Right renal cortex interstitium (tissue), 3 donors: ENCODE data around the gene MYO3B. TPM values are rescaled to one million over a fixed set of nuclear protein-coding genes. Genes with fewer than 3 reads are reported as not detected.

Experiments used
- DNase-seq, 3 donors: peaks; one replicate each; pipeline ENCODE4 v3.0.0-alpha.2; 2013; ENCODE audit warnings: low read depth in 3 of 3, low spot score in 2 of 3
- polyA plus RNA-seq, 3 donors: library from polyadenylated mRNA; unstranded; fragments of 120-200 nt; gene quantifications; one replicate each; pipeline ENCODE4 v1.2.1, GENCODE V29; 2013; ENCODE audit not compliant: insufficient read length in 3 of 3

MYO3B gene
- polyA plus RNA-seq, 3 donors, result 7.6 to 9.8 (median 9.0) TPM

DNA sequence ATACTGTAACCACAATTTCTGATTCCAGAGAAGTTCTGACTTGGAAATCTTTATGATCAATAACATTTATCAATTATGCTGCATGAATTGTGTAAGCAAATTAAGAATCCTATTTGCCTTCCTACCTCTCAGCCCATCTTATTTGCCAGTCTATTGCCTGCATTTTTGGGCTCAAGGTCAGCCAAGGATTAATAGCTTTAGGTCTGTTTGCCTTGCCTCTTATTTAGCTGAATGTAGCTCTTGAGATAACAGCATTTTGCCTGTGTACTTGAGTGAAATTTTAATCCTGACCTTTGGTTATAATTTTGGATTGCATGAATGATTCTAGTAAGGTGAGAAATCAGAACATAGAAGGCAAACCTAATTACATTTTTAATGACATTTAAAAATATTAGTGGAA lies 51.2 kb downstream of the MYO3B start:
- DNase-seq, result no peak

- no peak for DNase-seq
Observed at GRCh38 chr2:170229744-170230143, 51.8 kb downstream of the MYO3B start.

DNA sequence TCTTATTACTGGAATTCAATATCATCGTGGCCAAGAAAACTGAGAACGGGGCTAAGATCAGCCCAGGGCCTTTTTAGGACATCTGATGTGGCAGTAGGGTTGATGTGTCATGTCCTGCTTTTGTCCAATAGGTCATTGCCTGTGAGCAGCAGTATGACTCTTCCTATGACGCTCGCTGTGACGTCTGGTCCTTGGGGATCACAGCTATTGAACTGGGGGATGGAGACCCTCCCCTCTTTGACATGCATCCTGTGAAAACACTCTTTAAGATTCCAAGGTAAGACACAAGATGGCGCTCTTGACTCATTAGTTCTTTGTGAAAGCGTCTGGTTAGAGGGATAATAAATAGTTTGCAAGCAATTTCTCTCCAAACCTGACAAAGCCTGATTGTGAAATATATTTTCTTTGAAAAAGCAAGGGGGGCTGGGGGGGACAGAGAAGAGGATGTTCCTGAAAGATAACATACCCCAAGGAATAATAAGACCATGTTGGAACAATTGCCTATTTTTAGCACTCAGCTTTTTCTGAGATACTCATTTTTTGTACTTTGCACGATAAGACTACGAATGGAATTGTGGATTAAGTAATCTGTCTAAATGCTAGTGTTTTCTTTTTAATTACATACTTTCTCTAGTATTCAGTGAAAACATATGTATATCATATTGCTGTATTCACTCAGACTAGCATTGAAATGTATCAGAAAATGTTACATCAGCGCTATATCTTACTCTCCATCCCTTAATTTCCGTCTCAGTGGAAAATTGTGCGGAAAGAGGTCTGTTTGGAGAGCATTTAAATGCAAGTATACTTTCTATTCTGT lies 58.1 kb downstream of the MYO3B start:
- DNase-seq, result peak in 1 of 3 donors; percentile 40

DNA sequence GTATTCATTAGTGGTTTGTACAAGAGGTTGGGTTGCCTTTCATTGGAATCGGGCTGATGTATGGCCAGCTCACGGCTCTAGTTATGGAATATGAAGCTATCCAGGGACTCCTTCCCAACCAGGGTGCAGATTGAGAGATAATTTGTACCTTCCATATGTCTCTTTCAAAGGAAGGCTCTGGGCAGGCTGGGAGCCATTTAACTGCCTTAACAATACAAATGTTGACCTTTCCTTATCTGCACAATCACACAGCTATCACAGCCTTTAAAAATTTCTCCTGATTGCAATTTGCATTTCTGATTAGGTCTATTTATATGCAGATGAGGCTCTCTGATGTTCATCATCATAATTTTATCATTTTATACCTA lies 58.7 kb downstream of the MYO3B start:
- no peak for DNase-seq

GRCh38 chr2:170237572-170238120 lies 59.7 kb downstream of the MYO3B start:
- no peak for DNase-seq

DNA sequence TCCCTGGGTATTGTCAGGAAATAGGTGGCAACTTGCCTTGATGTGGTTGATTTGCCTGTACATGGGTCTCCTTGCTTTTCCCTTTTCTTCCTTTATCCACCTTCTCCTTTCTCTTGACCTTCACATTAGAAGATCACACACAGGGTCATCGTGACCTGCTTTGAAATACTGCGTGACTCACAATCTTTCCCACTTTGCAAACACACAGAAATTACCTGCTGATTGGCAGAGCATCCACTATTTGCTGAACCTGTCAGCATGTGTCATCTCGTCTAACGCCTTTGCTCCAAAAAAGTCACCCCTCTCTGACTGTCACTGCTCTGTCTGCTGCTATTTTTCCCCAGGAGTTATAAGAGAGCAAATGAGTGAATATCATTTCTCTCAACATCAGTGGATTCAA lies 60.8 kb downstream of the MYO3B start:
- no peak for DNase-seq

DNA sequence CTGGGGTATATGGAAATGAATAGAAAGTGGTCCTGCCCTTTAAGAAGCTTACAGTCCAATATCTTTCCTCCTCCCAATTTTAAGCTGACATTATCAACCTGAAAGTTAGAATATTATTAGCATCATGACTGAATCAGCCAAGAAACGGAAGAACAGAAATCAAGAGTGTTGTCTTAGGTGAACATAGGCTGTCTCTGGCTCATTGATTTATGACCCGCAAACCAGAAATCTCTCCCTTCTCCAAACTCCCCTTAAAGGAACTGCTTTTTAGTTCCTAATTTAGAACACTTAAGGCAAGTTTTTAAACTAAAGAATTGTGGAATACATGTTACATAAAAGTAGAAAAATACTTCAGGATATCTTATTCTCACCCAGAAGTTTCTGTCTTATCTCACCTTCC lies 62.7 kb downstream of the MYO3B start:
- no peak for DNase-seq

GRCh38 chr2:170241756-170242155 lies 63.8 kb downstream of the MYO3B start:
- no peak for DNase-seq

DNA sequence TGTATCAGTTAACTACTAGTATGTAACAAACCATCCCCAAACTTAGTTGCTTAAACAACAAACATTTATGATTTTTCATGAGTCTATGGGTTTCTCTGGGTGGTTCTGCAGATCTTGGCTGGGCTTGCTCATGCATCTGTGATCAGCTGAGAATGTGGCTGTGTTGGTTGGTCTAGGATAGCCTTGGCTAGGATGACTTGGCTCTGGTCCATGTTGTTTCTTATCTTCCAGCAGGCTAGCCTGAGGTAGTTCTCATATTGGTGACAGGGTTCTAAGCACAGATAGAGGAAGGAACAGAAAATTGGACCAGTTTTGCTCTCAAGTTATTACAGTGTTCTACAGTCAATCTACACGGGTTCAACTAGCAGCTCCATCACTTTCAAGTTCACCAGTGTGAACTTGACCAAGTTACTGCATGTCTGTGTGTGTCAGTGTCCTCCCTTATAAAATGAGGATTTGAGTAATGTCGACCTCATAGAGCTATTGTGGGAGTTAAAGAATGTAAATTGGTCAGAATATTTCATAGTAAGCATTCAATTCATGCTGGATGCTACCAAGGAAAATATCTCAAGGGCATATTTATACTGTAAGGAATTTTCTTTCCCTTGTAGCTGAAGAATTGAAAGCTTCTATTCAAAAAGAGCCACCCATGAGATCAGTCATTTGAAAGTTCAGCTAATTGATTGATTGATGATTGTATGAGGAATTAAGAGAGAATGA lies 65.3 kb downstream of the MYO3B start:
- DNase-seq, result no peak

DNA sequence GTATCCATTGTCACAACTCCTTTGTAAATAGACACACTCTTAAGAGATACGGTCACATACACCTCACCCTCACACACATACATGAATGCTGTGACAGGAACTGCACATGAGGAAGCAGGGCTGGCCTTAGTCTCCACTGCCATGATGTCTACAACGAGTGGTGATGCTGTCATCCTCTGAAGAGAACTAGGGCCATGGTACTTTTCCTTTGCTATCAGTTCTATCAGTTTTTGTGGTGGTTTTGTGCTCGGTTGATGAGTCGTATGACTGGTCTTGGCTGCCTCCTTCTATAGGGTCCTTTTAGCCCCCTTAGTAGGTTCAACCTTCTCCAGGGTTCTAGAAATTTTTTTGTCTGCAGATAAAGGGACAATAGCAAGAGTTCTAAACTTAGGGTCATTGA lies 66.0 kb downstream of the MYO3B start:
- no peak for DNase-seq

DNA sequence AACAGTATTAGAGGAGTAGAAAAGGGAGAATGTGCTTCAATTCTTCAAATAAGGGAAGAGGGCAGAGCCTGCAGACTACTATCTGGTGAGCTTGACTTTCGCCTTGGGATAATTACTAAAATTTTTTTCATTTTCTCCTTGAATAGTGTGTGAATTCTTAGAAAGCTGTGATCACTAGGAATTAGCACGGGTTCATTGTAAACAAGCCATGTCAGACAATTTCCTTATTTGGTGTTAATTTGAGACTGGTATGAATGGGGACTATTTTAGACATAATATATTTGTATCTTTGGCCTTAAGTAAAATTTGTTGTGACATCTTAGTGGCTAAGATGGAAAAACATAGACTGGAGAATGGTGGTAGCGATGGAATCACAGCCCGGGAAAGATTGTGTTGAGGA lies 66.6 kb downstream of the MYO3B start:
- DNase-seq, result no peak

DNA sequence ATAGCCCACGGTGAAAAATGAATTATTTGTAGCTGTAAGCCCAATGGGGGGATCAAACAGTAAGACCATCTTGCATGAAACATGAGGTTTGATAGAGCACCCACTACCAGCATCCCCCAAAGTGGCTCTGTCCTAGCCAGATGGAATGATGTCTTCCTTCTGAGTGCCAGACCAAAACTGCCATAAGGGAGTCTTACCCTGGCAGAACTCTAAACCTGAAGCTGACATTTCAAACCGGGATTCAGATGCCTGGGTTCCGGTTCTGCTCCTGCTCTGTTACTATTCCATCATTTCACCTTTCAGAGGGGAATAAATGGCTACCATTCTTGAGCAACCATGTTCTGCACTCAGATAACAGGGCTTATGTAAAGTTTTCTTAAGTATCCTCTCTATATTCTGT lies 67.4 kb downstream of the MYO3B start:
- no peak for DNase-seq

- DNase-seq, result no peak
Observed at GRCh38 chr2:170247333-170247732, 69.4 kb downstream of the MYO3B start.

GRCh38 chr2:170247882-170248393 lies 70.0 kb downstream of the MYO3B start:
- no peak for DNase-seq

DNA sequence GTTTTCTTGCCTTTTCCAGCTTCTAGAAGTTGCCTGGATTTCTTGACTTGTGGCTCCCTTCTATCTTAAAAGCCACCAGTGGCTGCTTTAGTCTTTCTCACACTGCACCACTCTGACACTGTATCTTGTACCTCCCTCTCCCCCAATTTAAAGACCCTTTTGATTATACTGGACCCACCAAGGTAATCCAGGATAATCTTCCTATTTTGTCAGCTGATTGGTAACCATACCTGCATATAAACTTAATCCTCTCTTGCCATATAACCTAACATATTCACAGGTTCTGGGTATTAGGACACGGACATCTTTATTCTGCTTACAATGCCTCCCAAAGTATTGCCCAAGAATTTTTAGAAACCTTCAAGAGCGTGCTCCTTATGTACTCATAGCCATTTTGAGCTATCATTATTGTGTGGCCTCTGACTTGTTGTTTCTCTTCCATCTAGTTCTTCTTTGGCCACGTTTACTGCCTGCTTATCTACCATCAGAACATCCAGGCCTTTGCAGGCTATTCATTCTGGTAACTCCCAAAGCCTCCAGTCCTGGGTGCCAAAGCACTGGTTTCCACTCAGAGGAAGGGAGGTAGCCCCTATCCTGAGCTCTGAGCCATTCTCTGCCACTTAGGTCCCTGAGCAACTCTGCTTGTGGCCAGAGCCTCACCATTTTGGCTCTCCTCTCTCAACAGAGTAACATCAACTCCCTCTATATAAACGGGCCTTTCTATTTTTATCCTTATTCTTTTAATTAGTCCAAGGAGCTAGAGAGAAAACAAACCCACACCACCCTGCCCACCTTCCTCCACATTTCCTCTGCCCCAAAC lies 70.8 kb downstream of the MYO3B start:
- no peak for DNase-seq

DNA sequence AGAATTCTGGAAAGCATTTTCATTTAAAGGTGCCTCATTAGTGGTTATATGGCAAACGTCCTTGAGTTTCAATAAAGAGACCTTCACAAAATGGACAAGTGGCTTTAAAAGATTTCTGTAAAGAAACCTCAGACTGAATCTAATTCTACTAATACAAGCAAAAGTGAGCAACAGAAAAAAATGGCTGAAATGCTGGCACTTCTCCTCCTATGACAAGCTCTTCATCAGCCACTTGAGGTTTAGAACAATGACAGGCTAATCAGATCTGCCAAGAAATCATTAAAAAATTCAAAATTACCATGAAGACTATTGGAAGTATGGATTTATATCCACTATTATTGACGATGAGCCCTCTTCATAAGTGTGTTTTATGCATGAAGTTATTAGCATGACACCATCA lies 71.8 kb downstream of the MYO3B start:
- no peak for DNase-seq

DNA sequence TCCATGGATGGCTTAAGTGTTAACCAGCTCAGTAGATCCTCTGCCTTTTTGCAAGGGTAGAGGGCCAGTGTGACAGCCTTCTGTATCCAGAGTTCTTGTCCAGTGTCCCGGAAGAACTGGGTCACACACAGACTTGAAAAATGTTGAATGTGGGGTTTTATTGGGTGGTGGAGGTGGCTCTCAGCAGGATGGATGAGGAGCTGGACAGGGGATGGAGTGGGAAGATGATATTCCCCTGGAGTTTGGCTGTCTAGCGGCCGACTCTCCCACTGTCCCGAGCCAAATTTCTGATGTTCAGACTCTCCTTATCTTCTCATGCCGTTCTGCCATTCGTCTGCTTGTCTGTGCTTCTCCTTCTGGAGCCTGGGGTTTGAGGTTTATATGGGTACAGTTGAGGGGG lies 72.6 kb downstream of the MYO3B start:
- no peak for DNase-seq

- DNase-seq, result no peak
Observed at GRCh38 chr2:170252414-170252813, 74.5 kb downstream of the MYO3B start.

- DNase-seq, result no peak
Observed at GRCh38 chr2:170253721-170254230, 75.8 kb downstream of the MYO3B start.

DNA sequence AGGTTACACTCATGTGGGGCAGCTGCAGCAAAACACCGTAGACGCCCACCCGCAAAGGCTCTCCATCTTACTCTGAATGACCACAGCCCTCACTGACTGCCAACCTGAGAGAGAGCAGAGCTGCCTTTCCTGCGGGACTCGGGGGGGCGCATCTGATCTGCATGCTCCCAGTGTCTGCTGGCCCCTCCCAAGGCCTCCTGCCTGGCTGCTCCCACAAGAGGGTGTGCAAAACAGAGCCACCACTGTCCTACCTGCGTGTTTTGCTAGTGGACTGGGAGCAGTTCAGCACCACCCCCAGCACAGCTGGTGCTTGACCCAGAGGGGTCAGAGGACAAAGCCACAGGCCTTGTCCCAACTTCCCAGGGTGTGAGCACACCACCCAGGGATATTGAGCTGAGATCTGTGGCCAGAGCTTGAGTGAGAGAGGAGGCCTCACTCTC lies 76.4 kb downstream of the MYO3B start:
- no peak for DNase-seq

DNA sequence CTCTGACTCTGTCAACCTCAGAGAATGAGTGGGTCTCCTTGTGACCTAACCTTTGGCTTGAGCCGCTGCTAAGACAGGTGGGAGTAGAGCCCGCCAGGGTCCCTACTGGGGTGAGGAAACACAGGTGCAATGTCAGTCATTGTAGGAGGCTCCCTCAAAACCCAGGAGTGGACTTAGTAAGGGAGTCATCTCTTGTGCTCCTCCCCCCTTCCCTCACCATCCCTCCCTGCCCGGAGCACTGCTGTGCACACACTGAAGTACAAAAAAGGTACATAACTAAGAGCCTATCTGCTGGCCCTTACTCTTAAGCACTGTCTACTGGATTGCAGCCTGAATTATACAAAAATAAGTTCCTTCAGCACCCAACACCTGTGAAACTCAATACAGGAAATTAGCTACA lies 77.2 kb downstream of the MYO3B start:
- no peak for DNase-seq
